MM.1S (cell line): ENCODE results near the gene PIGZ.

ENCODE experiments used
- EZH2 ChIP-seq: fragments of 300-600 bp; sonication (generic); optimal IDR thresholded peaks from 2 replicates; pipeline ENCODE3; 2017; ENCODE audit warnings: low read depth, mild to moderate bottlenecking, antibody characterized with exemption, low read length, mixed read lengths
- TF ChIP-seq, protein P1 (sequence below): fragments of 300-600 bp; sonication (generic); IDR thresholded peaks from 2 replicates; pipeline ENCODE4 v1.5.1; 2016; ENCODE audit warnings: antibody characterized with exemption, low read length, mixed read lengths

DNA sequence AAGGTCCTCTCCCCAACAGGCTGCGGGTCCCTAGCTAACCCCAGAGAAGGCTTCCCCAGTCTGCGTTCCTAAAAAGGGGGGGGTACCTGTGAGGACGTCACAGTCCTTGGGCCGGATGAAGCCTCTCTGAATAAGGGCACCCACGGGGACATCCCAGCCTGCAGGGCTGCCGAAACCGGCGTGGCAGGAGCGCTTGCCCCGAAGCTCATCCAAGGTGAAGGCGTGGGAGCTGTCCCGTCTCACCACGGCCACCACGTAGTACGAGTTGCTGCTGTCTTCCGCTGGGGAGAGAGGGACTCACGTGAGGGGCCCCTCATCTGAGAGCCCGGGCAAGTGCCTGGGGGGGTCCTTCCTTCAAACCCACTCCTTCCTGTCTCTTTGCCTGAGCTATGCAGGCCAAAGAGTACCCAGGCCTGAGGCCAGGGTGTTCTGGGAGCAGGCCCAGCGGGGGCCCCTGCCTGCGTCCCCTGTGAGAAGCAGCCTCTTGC is 40.9 kb upstream of the PIGZ start:
- TF ChIP-seq, protein P1, sequence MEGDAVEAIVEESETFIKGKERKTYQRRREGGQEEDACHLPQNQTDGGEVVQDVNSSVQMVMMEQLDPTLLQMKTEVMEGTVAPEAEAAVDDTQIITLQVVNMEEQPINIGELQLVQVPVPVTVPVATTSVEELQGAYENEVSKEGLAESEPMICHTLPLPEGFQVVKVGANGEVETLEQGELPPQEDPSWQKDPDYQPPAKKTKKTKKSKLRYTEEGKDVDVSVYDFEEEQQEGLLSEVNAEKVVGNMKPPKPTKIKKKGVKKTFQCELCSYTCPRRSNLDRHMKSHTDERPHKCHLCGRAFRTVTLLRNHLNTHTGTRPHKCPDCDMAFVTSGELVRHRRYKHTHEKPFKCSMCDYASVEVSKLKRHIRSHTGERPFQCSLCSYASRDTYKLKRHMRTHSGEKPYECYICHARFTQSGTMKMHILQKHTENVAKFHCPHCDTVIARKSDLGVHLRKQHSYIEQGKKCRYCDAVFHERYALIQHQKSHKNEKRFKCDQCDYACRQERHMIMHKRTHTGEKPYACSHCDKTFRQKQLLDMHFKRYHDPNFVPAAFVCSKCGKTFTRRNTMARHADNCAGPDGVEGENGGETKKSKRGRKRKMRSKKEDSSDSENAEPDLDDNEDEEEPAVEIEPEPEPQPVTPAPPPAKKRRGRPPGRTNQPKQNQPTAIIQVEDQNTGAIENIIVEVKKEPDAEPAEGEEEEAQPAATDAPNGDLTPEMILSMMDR, result no peak
- no peak for TF ChIP-seq EZH2
